NCI-H748 (cell line): ENCODE data around the gene CDKN1A.
A peak's percentile ranks its signal among the peaks of the same experiment; 100 is the strongest.
"Not testable (repeated sequence)": the region's sequence is repeated elsewhere in the genome, so short reads cannot be mapped to it uniquely, and the experiment has no call there.

Experiments
- DNase-seq: peaks from one replicate; lab custom pipeline; 2025; ENCODE audit not compliant: unreplicated experiment; lab: John Stamatoyannopoulos, UW

CDKN1A gene

DNA sequence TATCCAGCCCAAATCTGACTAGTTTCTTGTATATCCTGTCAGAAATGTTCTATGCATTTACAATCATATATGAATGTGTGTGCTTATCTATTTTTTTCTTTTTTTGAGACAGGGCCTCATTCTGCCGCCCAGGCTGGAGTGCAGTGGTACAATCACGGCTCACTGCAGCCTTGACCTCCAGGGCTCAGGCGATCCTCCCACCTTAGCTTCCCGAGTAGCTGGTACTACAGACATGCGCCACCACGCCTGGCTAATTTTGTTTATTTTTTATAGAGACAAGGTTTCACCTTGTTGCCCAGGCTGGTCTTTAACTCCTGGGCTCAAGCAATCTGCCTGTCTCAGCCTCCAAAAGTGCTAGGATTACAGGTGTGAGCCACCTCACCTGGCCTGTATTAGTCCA is 16.1 kb downstream of the CDKN1A start:
- DNase-seq: no peak

GRCh38 chr6:36695414-36695813 is 16.9 kb downstream of the CDKN1A start:
- DNase-seq: no peak

- DNase-seq: no peak
Observed at GRCh38 chr6:36697481-36697903, 19.0 kb downstream of the CDKN1A start, which contains the start of gene RAB44. Gene RAB44, plus strand, starts transcription at chr6:36697826. Its CDS starts 6,410 bp downstream, at chr6:36704236.

- no peak for DNase-seq
Observed at GRCh38 chr6:36698196-36698595, 19.7 kb downstream of the CDKN1A start.

DNA sequence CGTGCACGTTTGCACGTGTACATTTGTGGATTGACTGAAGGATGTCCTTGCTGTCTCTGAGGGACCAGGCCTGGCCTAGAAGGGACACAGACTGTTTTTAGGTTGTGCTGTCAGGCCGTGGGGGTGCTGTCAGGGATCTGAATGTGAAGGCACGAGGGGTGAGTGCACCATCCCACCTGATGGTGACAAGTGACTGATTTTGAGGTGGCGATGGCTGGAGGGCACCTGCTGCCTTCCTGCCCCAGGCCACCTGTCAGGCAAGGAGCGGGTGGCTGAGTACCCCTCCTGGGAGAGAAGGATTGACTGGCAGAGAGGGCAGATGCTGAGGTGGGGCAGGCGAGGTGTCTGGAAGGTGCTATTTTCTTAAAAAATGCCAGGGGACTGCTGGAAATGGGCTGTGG is 20.4 kb downstream of the CDKN1A start:
- no peak for DNase-seq

- DNase-seq: no peak
Observed at GRCh38 chr6:36699348-36699747, 20.8 kb downstream of the CDKN1A start.

- no peak for DNase-seq
Observed at GRCh38 chr6:36700071-36700812, 21.7 kb downstream of the CDKN1A start.

- no peak for DNase-seq
Observed at GRCh38 chr6:36700831-36701230, 22.3 kb downstream of the CDKN1A start.

DNA sequence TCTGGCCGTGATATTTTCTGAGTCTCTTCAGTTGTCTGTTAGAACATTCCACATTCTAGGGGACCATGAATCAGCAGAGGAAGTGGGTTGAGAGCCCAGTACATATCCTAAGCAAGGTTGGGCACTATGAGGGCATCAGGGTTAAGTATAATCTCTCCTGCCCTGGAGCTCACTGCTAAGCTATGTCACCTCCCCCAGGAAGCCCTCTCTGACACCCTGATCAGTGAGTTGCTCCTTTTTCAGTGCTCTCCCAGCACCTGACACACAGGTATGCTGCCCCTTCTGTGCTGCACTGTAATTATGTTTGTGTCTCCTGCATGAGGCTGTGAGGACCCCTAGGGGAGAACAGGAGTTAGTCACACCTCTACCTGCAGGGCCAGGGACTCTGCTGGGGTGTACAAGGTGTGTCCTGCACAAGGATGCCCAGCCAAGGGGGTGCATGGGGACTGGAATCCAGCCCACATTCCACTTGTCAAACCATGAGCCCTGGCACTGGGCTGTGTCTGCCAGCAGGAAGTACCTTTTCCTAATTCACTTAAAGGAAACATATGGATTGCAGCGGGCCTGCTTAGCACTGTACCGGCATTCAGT is 23.0 kb downstream of the CDKN1A start:
- DNase-seq: no peak

DNA sequence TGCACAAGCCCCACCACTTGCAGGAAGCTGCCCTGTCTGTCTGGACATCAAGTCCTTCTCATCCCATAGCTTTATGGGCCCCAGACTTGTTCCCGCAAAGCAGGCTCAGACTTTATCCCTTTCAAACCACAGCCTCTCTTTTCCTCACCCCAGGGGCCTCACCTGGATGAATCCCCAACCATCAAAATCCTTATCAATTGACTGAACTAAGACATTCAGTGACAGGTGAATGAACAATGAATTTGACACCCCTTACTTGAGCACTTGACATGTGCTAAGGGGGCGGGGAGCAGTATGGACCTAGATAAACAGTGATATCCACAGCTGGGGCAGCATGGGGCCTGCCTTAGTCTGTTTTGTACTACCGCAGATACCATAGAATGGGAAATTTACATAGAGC is 24.1 kb downstream of the CDKN1A start:
- DNase-seq: peak; percentile 20

- no peak for DNase-seq
Observed at GRCh38 chr6:36703081-36703606, 24.6 kb downstream of the CDKN1A start.

DNA sequence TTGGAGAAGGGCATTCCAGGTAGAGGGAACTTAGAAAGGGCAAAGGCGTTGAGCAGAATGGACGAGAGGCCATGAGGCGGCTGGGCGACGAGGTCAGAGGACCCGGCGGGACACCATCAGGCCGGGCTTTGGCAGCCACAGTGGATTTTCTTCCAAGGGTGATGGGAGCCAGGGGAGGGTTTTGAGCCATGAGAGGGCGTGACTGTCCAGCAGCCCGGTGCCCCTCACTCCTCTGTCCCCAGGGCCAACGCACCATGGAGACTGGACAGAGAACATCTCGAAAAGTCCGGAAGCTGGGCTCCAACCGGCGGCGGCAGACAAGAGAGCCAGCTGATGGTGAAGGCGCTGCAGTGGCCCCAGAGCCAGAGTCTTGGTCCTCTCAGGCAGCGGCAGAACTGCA is 25.5 kb downstream of the CDKN1A start:
- DNase-seq: no peak

GRCh38 chr6:36704961-36705577 is 26.6 kb downstream of the CDKN1A start:
- DNase-seq: not testable (repeated sequence)

GRCh38 chr6:36706339-36706738 is 27.8 kb downstream of the CDKN1A start:
- no peak for DNase-seq

DNA sequence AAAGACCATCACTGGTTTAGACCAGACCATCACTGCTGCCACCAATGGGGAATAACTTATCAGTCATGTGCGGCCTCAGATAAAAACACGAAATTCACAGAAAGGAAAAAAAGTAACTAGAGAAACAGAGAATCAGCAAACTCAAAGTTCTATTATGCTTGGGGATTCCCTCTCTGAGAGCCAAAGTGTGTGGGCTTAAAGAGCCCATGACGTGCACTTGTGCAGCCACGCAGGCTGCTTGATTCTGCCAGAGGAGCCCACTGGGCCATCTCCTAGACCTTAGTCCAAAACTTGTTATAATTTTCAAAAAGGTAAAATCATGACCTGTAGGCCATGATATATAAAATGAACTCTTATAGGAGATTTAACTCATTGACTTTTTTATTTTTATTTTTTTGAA is 34.3 kb downstream of the CDKN1A start:
- DNase-seq: no peak

DNA sequence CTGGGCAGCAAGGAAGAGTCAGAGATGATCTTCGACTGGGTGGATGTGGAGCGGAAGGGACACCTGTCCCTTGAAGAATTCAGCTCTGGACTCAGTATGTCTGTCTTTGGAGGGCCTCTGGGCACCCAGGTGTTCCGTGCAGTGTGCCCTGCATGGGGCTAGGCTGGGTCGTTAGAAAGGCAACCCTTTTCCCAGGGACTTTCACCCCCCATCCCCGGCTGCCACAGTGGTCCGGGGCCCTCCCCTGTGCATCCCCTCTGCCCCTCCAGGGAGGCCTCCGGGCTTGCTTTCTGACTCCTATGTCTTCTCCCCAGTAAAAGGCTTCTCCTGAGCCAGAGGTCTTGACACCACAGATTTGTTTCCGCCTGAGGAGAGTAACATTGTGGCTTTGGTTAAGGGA is 35.3 kb downstream of the CDKN1A start:
- no peak for DNase-seq

GRCh38 chr6:36714511-36714910 is 36.0 kb downstream of the CDKN1A start:
- DNase-seq: no peak

DNA sequence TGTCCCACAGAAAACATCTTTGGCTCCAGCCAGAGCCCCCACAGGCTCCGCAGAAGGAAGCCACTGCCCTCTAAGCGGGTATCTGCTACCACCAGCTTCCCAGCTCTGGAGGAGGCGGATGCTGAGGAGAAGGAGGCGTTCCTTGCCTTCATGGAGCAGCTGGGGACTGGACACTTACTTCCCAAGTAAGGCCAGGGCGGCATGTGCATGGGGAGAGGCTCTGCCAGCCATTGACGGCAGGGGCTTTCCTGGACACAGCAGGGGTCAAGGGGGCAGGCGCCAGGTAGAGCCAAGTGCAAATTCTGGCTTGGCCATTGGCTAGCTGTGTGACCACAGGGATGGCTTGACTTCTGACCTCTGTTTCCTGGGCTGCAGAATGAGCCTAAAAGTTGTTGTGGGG is 37.0 kb downstream of the CDKN1A start:
- DNase-seq: no peak

DNA sequence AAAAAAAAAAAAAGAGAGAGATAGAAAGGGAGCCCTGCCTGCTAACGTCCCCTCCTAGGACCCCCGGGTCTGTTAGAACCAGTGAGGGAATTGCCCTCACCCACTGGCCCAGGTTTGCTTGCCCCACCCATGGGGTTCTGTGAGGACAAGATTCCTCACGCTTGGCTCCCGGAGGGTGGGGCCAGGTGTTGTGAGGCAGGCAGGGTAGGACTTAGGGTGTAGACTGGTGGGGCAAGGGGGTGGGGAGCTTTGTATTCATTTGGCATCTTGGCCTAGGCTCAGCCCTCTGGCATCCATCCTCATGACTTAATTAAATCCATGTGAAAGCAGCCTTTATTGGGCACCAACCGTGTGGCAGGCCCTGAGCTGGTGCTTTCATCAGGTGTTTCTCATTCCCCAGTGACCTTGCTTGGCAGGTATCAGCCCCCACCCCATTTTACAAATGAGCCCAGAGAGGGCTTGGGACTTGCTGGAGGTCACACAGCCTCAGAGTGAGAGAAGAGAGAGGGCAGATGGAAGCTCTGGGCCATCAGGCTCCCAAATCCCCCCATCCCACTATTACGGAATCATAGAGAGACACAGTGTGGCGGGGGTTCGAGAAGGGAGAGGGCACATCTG is 38.1 kb downstream of the CDKN1A start:
- DNase-seq: no peak

DNA sequence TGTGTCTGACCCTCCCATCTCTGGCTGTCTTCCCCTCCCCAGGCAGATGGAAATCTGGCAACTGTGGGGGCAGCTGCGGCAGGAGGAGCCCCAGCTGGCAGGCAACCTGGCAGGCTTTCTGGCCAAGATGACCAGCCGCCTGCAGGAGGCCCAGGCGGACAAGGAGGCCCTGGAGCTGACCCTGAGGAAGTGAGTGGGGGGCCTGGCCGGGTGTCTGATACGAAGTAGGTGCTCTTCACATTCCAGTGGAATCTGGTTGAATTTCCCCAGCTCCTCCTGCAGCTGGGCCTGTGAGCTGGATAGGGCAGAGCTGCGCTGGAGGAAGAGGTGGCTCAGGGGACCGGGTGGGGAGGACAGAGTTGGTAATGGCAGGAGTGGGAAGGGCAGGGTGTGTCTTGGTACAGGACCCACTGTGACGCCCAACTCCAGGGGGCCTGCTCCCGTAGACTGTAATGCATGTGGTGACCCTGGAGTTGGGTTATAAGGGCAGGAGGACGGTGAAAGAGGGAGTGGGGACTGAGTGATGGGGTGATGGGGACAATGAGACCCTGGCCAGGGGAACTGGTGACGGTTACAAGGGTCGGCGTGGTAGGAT is 38.8 kb downstream of the CDKN1A start:
- no peak for DNase-seq

DNA sequence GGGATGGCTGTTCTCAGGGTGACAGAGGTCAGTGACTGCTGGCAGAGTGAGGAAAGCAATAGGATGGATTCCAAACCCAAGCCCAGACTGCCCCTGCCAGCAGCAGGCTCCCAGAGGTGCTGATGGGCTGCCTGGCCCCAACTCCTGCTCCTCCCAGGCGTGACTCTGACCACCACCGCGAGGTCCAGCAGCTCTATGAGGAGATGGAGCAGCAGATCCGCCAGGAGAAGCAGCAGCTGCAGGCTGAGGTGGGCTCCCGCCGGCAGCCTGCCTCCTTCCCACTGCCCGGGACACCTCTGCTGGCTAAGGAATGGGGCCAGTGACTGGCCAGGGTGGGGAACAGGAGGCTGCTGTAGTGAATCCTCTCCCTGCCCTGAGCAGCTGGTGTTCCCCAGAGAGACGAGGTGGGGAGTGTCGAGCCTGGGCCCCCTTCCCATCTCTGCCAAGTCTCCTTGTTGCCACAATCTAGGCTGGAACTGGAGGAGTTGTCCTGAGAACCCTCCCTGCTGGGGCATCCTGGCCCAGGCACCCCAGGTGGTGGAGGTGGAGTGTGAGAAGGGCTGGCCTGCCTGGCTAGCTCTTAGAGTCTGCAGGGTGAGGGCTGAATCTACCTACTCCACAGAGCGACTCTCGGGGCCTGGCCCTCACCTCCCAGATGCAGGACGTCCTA is 39.5 kb downstream of the CDKN1A start:
- DNase-seq: no peak
